Fibroblast of skin of right biceps (primary cell): ENCODE results near the gene LRRC10B.
A peak's percentile ranks its signal among the peaks of the same experiment; 100 is the strongest.

Source experiments
- DNase-seq: peaks from one replicate; pipeline ENCODE4 v3.0.0-alpha.2; 2013

Gene LRRC10B

GRCh38 chr11:61487342-61488025 is 21.1 kb upstream of the LRRC10B start:
- DNase-seq: no peak

DNA sequence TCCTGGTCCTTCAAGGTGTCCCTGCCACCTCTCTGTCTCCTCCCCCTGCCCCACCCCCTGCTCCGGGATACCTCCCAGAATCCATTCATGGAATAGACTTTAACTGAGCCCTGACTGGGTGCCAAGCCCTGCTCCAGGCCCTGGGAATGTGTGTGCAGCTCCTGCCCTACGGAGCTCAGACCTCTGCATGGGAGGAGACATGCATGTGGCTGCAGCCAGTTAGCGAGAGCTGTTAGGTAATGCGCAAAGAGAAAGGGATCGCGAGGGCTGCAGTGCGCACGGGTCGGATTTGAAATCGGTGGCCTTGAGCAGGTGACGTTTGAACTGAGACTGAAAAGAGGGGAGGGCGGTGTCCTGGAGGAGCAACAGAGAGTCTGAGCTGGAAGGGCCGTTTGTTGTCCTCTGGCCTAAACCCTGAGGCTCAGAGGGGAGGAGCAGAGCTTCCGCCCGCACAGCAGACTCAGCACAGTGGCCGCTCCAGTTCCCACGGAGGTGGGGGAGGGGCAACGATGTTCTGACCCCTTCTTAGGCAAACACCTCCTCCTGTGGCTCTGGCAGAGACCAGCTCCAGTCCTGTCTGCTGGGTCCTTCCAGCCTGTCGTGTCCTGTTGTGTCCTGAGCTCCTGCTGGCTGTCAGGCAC is 19.8 kb upstream of the LRRC10B start:
- DNase-seq: no peak

GRCh38 chr11:61489833-61490721 is 18.5 kb upstream of the LRRC10B start:
- no peak for DNase-seq

- DNase-seq: no peak
Observed at GRCh38 chr11:61491736-61492395, 16.7 kb upstream of the LRRC10B start.

GRCh38 chr11:61494381-61494961 is 14.1 kb upstream of the LRRC10B start:
- no peak for DNase-seq

- DNase-seq: no peak
Observed at GRCh38 chr11:61495801-61496601, 12.5 kb upstream of the LRRC10B start.

- no peak for DNase-seq
Observed at GRCh38 chr11:61496602-61497400, 11.7 kb upstream of the LRRC10B start.

DNA sequence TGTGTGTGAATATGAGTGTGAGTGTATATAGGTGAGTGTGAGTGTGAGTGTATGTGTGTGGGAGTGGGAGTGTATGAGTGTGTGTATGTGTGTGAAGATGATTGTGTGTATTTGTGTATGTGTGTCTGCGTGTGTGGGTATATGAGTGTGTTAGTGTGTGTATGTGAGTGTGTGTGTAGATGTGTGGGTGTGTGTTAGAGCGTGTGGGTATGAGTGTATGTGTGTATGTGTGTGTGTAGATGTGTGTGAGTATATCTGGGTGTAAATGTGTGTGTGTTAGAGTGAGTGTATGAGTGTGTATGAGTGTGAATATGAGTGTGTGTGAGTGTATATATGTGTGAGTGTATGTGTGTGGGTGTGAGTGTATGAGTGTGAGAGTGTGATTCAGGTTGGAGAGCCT is 11.1 kb upstream of the LRRC10B start:
- DNase-seq: no peak

DNA sequence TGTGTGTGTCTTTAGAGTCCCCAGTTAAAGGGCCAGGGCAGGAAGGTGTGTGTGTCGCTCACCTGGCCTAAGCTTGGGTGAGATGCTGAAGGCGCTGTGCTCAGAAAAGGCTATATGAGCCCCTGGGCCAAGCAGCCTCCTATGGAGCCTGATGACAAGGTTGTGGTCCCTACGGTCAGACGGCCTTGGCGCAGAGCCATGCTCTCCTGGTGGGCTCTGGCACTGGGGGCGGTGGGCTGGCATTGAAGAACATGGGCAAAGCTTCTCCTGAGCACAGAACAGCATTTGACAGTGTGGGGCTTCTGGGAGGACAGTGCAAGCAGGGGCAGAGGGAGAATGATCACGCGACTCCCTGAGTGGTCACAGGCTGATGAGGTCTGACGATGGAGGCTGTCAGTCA is 10.7 kb upstream of the LRRC10B start:
- no peak for DNase-seq

GRCh38 chr11:61498767-61499341 is 9.7 kb upstream of the LRRC10B start:
- DNase-seq: no peak

- no peak for DNase-seq
Observed at GRCh38 chr11:61499816-61500491, 8.6 kb upstream of the LRRC10B start.

- DNase-seq: no peak
Observed at GRCh38 chr11:61502522-61502921, 6.0 kb upstream of the LRRC10B start.

DNA sequence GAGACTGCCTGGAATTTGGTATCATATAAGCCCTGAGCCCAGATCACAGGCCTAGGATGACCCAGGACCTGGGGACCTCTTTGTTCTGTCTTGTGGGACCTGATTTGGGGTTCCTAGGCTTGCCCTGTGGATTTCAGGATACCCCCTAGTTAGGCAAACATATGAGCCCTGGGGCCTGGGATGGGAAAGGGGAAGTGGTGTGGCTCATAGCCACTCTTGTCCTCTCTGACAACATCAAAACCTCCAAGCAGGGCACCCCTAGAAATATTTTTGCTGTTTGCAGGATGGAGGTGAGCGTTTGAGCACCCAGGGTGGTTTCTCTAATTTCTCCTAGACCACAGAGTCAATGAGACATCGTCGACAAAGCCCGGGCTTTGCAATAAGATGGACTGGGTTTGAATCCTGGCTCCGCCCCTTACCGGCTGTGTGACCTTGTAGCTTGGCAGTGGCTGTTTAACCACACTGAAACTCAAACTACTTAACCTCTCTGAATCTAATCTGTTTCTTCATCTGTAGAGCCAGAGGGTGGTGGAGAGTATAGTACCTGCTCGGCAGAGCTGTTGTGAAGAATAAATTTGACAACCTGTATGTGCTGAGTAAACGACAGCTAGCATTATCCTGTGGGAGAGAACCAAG is 5.3 kb upstream of the LRRC10B start:
- DNase-seq: no peak

DNA sequence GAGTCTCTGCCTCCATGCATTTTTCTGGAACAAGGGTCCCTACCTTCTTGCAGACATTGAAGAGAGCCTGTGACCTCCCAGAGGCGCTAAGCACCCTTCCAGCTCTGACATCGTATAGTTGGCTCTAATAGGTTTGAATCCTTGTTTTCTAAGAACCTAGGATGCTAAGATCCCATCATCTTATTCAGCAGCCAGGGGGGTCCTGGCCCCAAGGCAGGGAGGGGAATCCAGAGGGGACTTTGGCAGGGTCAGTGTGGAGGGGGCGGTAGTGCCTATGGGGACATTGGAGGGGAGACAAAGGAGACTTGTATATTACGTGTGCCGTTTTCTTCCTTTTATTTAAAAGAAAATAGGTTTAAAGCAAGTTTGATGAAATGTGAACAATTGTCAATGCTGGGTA is 3.4 kb upstream of the LRRC10B start:
- no peak for DNase-seq

GRCh38 chr11:61505640-61506155 is 2.9 kb upstream of the LRRC10B start:
- no peak for DNase-seq

- DNase-seq: no peak
Observed at GRCh38 chr11:61507012-61507768, 1.4 kb upstream of the LRRC10B start.

GRCh38 chr11:61509043-61510029 is 787 bp downstream of the LRRC10B start:
- DNase-seq: peak; percentile 75
